K562 (cell line): Measurements from ENCODE around the gene ICAM1. TPM values are rescaled to one million over a fixed set of nuclear protein-coding genes. Genes with fewer than 3 reads are reported as not detected.
A peak's percentile ranks its signal among the peaks of the same experiment; 100 is the strongest.

Experiments
- CCNT2 ChIP-seq: IDR thresholded peaks from 2 replicates; pipeline ENCODE4 v1.6.1; 2011; ENCODE audit warnings: borderline replicate concordance, low read depth, mild to moderate bottlenecking, moderate library complexity, mixed read lengths, low read length; ENCODE audit not compliant: insufficient read length; ENCODE audit errors: extremely low read depth
- EGR1 ChIP-seq: fragments of 450-650 bp; conservative IDR thresholded peaks from 2 replicates; pipeline ENCODE4 v1.6.1; 2017; ENCODE audit warnings: mild to moderate bottlenecking
- ESRRA ChIP-seq: fragments of 450-650 bp; IDR thresholded peaks from 2 replicates; pipeline ENCODE4 v1.6.1; 2014; ENCODE audit warnings: low read depth, mild to moderate bottlenecking, moderate library complexity, borderline replicate concordance
- ETV5 ChIP-seq: sonication (generic); formaldehyde crosslinking; IDR thresholded peaks from 2 replicates; pipeline ENCODE4 v1.4.0; 2020; ENCODE audit warnings: low read depth, mild to moderate bottlenecking, missing genetic modification reagents
- FOXK2 ChIP-seq, 2 experiments: fragments of 450-650 bp; IDR thresholded peaks in 1 of 2; conservative IDR thresholded peaks in 1 of 2; 2 replicates each; pipeline ENCODE4 v1.6.1; 2016; ENCODE audit warnings: low read depth in 2 of 2, mild to moderate bottlenecking in 1 of 2
- MCM5 ChIP-seq: fragments of 450-650 bp; IDR thresholded peaks from 2 replicates; pipeline ENCODE4 v1.6.1; 2016; ENCODE audit warnings: low read depth
- MLX ChIP-seq, 2 experiments: fragments of 450-650 bp in 1 of 2; sonication (generic) in 1 of 2; formaldehyde crosslinking; conservative IDR thresholded peaks; 2 replicates each; pipeline versions ENCODE4 v1.4.0 to v1.8.1; 2020 to 2022; ENCODE audit warnings: mild to moderate bottlenecking in 1 of 2, missing genetic modification reagents in 1 of 2
- MTA1 ChIP-seq: fragments of 450-650 bp; IDR thresholded peaks from 2 replicates; pipeline ENCODE4 v1.6.1; 2017; ENCODE audit warnings: borderline replicate concordance
- POLR2A ChIP-seq: fragments of 450-650 bp; conservative IDR thresholded peaks from 2 replicates; pipeline ENCODE4 v1.6.1; 2016
- POLR2G ChIP-seq: fragments of 200-400 bp; formaldehyde crosslinking; IDR thresholded peaks from 2 replicates; pipeline ENCODE4 v1.6.1; 2017; ENCODE audit warnings: low read depth, mild to moderate bottlenecking, antibody characterized with exemption, low read length, moderate library complexity
- RAD51 ChIP-seq: fragments of 450-650 bp; IDR thresholded peaks from 2 replicates; pipeline ENCODE4 v1.7.1; 2016; ENCODE audit warnings: low read depth, mild to moderate bottlenecking, borderline replicate concordance
- RFX7 ChIP-seq: fragments of 250-450 bp; sonication (Bioruptor Pico); IDR thresholded peaks from 2 replicates; pipeline ENCODE4 v1.5.1; 2021; ENCODE audit warnings: mild to moderate bottlenecking
- TBP ChIP-seq: optimal IDR thresholded peaks from 2 replicates; pipeline ENCODE3; 2011; ENCODE audit warnings: low read depth, low read length, improper control_type of control experiment
- ZFX ChIP-seq: sonication (generic); formaldehyde crosslinking; IDR thresholded peaks from 2 replicates; pipeline ENCODE4 v1.8.0; 2022; ENCODE audit warnings: mild to moderate bottlenecking, missing genetic modification reagents, moderate library complexity
- ZNF165 ChIP-seq: fragments of 250-450 bp; sonication (Bioruptor Pico); IDR thresholded peaks from 2 replicates; pipeline ENCODE4 v1.4.0; 2020; ENCODE audit warnings: borderline replicate concordance
- ZNF408 ChIP-seq: fragments of 250-450 bp; sonication (Bioruptor Pico); IDR thresholded peaks from 2 replicates; pipeline ENCODE4 v1.4.0; 2020; ENCODE audit warnings: low read depth, mild to moderate bottlenecking, moderate library complexity
- ZNF444 ChIP-seq: fragments of 250-450 bp; sonication (Bioruptor Pico); IDR thresholded peaks from 2 replicates; pipeline ENCODE4 v1.4.0; 2020; ENCODE audit warnings: mild to moderate bottlenecking, moderate library complexity
- polyA plus RNA-seq, 8 experiments: library from polyadenylated mRNA; depleted of rRNA in 4 of 8; stranded (reverse) in 5 of 8; unstranded in 3 of 8; fragments of >200 nt; fragmentation: Nextera tagmentation in 2 of 8; fragmentation: Illumina TruSeq in 1 of 8; extraction: Ambion mirVana in 2 of 8; extraction: Trizol in 1 of 8; gene quantifications; 2 replicates each; pipeline versions ENCODE4 v1.2.1 to v1.2.3, GENCODE V29; 2011 to 2014; ENCODE audit warnings: inconsistent platforms in 1 of 8, missing spikeins in 1 of 8
- total RNA-seq, 7 experiments: library from RNA; depleted of rRNA in 6 of 7; stranded (reverse); fragments of >200 nt in 6 of 7; fragmentation: Illumina TruSeq in 2 of 7; extraction: Trizol in 2 of 7; gene quantifications; 2 replicates each; pipeline versions ENCODE4 v1.2.1 to v1.2.3, GENCODE V29; 2011 to 2021; ENCODE audit warnings: low replicate concordance in 1 of 7
- TF ChIP-seq, protein P1 (sequence below): conservative IDR thresholded peaks from 2 replicates; pipeline ENCODE4 v1.6.1; 2011; ENCODE audit warnings: low read depth, mild to moderate bottlenecking, low read length; ENCODE audit not compliant: control insufficient read depth

Gene ICAM1
- total and polyA plus RNA-seq, 9 of the 15 experiments (the other 6 are each of a cell fraction or from before 2014, with no cell fraction given), result 2.3 to 24.4 (median 13.4) TPM

DNA sequence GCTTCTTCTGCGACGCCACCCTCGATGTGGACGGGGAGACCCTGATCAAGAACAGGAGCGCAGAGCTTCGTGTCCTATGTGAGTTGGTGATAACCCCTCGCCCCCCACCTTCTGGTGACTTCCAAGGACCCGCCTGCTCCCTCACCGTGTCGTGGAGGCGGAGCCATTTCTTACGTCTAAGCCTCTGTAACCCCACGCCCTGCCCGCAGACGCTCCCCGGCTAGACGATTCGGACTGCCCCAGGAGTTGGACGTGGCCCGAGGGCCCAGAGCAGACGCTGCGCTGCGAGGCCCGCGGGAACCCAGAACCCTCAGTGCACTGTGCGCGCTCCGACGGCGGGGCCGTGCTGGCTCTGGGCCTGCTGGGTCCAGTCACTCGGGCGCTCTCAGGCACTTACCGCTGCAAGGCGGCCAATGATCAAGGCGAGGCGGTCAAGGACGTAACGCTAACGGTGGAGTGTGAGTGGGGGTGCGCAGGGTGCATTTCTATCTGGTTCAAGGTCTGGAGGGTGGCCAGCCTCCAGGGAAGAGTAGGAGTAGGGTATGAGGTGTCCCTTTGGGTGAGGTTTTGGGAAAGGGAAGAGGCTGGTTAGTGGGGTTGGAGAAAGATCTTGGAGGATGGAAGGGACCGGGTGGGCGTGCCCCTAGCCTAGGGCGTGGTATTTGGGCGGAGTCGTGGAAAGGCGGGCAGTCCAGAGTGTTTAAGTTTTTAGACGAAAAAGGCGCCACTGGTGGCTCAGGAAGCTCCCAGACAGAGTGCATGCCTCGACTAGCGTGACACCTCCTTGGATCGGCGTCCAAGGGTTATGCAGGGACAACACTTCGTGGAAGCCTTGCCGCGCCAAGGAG lies 22.1 kb downstream of the ICAM1 start (continued):
- TF ChIP-seq POLR2A, result peak; percentile 38; the same call in 1 of the 2 replicates
- TF ChIP-seq ZNF444 (CRISPR knock-in tag), result no peak
- TF ChIP-seq ZNF165 (CRISPR knock-in tag), result no peak
- no peak for TF ChIP-seq ZNF408
- TF ChIP-seq MLX (CRISPR knock-in tag; conservative IDR thresholded peaks at IDR 0.05), result no peak
- TF ChIP-seq, protein P1, sequence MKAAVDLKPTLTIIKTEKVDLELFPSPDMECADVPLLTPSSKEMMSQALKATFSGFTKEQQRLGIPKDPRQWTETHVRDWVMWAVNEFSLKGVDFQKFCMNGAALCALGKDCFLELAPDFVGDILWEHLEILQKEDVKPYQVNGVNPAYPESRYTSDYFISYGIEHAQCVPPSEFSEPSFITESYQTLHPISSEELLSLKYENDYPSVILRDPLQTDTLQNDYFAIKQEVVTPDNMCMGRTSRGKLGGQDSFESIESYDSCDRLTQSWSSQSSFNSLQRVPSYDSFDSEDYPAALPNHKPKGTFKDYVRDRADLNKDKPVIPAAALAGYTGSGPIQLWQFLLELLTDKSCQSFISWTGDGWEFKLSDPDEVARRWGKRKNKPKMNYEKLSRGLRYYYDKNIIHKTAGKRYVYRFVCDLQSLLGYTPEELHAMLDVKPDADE, result peak; percentile 24; the same call in 1 of the 2 replicates
- no peak for TF ChIP-seq ESRRA
- TF ChIP-seq EGR1, result 0 out of 2 replicates have a peak, but pooled peaks have one; percentile 7
- peak; percentile 19 for TF ChIP-seq TBP
- TF ChIP-seq MCM5, result no peak
- TF ChIP-seq ETV5, result no peak
- TF ChIP-seq FOXK2 (conservative IDR thresholded peaks at IDR 0.05 in 1 of 2, IDR thresholded peaks at IDR 0.05 in 1 of 2; ENCODE audit: low read depth in 2 of 2), result peak in 1 of 2 experiments; percentile 6; a peak in 1 of 4 replicates
- TF ChIP-seq POLR2G, result peak; percentile 78
- TF ChIP-seq MTA1, result no peak
- TF ChIP-seq RAD51, result no peak
- TF ChIP-seq RFX7 (CRISPR knock-in tag), result no peak
- no peak for TF ChIP-seq CCNT2
- TF ChIP-seq ZFX (CRISPR knock-in tag), result peak; percentile 63
